NB4 (cell line): ENCODE data around the gene VAMP5.

ENCODE experiments used
- DNase-seq: peaks from one replicate; pipeline ENCODE4 v3.0.0; 2010; ENCODE audit warnings: low read depth
- H3K4me3 ChIP-seq: one replicate; pipeline ENCODE4 v1.5.1; 2011; ENCODE audit warnings: mild to moderate bottlenecking, low read depth, low read length, moderate library complexity
- CTCF ChIP-seq: IDR thresholded peaks from one replicate; pipeline ENCODE4 v1.5.1; 2012; ENCODE audit warnings: low read depth, low read length
- MAX ChIP-seq: IDR thresholded peaks from 2 replicates; pipeline ENCODE4 v1.6.1; 2011; ENCODE audit warnings: low read depth, low read length
- MYC ChIP-seq: IDR thresholded peaks from 2 replicates; pipeline ENCODE4 v1.6.1; 2011; ENCODE audit warnings: low read depth, low read length
- POLR2A ChIP-seq: IDR thresholded peaks from 2 replicates; pipeline ENCODE4 v1.6.1; 2011; ENCODE audit warnings: mild to moderate bottlenecking; ENCODE audit not compliant: insufficient read length; ENCODE audit errors: extremely low read depth

VAMP5 gene

GRCh38 chr2:85635636-85636035, 51.4 kb downstream of the VAMP5 start:
- no peak for DNase-seq
- TF ChIP-seq CTCF (no peak), POLR2A (no peak), MAX (no peak), MYC (no peak)
- H3K4me3 ChIP-seq, result no peak overlapping the region

GRCh38 chr2:85642725-85643124, 58.5 kb downstream of the VAMP5 start:
- no peak for DNase-seq
- H3K4me3 ChIP-seq, result no peak overlapping the region
- TF ChIP-seq POLR2A, result no peak
